ENCODE measurements around the gene CWF19L1.

- TF ChIP-seq CTCF (conservative IDR thresholded peaks at IDR 0.05) (no peak), EZH2 (IDR thresholded peaks at IDR 0.05; ENCODE audit: low read depth) (no peak)
These were observed 1.5 kb downstream of the CWF19L1 start for GRCh38 chr10:100265821-100266485.
